ENCODE results near the gene TMEM267.

- TF ChIP-seq POLR2A (IDR thresholded peaks at IDR 0.05) (no peak), CTCF (IDR thresholded peaks at IDR 0.05) (no peak), EP300 (IDR thresholded peaks at IDR 0.05) (no peak)
Observed at GRCh38 chr5:43437062-43437660, 46.5 kb downstream of the TMEM267 start.
